Hypothalamus (tissue), 51 donors: Measurements from ENCODE around the gene TNIK.
"Not testable (repeated sequence)": the region's sequence is repeated elsewhere in the genome, so short reads cannot be mapped to it uniquely, and the experiment has no call there.

Experiments used
- DNase-seq, 51 donors: peaks; one replicate each; lab custom pipeline; 2025; lab: John Stamatoyannopoulos, UW

Gene TNIK

DNA sequence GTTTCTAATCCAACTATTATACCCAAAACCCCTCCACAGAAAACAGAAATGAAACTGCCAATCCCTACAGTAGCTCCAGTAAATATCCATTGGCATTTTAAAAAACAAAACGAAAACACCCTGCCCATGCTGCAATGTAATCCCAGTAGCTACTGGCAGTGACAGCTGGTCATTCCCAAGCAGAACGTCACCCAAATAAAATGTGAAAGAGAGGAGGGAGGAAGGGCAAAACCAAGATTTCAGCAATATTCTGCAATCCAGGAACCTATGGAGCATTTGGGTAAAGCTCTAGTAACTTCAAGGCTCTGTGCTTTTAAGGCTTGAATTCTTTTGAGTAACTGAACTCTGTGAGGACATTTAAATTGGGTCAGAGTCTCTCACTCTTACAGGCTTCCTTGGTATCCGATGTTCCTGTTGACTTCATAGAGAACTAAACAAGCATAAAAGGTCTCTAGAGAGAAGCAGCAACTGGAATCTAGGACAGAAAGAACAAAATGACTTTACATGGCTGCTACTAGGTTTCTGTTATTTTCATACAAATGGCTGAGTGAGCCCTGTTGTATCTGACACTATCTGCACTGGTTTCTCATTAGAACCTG is 136.2 kb downstream of the TNIK start:
- DNase-seq, result no peak

DNA sequence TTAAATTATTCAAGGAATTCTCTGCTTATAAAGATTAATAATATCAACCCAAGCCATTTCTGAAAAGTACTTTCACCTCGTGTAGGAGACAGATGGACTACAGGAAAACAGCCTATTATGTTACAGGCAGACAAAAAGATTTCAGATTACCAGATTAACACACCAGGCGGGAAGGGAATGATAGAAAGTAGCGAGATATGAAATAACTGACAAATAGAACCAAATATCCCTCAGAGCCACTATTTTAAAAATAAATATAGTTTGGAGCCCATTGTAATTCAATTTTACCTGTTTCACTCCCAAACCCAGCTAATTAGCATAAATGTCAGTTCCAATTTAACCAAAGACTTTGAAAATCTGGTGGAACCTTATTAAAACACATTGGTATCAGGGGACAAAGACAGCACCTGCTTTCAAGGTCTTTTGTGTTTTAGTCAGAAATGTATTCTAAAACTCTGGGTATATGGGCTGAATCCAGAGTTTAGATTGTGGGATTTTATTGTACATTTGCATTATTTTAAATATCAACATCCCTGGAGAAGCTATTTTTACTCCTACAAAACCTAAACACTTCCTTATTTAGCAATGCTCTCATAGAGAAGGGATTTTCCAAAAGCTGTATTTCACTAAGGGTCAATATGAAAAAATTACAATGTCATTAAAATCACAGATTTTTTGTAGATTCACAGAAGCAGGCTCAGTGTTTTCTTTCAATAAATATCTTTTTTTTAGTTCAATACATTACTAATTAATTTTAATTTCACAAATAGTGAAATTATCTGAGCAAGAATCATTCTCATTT is 138.4 kb downstream of the TNIK start:
- no peak for DNase-seq

DNA sequence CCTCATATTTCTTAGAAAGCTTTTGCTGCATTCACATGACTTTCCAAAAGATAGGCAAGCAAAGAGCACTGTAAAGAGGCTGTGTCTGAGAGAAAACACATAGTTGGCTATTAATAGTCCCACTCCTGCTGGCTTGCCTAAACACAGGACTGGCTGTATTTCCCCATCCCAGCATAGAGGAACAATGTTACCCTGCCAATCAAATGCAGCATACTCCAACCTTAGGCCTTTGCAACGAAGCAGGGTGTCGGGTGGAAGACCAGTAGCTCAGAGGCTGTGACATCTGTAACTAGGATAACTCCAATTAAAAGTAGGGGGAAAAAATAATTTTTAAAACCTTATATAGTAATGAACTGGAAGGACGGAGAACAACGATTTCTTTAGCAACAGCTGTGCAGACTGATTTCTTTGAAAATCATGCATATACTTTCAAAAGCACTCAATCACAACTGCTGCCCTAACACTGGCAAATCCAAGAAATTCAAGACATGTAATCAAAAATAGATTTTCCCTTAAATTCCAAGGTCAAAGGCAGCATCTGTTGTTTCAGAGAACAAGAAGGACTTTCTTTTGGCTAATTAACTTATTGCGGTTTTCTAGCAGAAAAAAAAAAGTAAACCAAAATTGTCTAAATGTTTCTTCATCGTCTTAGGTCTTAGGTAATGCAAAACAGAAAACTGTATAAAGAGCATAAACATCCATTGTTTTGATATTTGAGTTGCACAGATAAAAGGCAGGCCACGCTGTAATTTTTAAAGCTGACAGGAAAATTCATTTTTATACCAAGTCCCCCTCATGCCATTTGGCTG is 139.3 kb downstream of the TNIK start:
- DNase-seq, result peak in 4 of 51 donors; percentile 7 to 27 (median 24)

DNA sequence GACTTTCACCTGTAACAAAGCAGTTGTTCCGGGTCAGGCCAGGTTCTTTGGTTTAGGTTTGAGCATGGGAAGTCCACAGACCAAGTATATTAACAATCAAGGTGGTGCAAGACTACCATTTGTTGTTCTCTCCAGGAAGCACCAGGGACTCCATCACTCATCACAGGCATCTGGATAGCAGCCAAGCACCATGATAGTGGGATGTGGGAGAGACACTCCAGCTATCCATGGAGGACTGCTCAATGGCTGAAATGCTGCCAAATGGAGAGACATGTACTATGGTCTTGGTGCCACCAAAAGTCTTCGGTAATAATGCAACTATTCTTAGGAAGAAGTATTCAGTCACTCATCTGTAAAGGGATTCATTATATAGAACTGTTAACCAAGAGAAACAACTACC is 143.0 kb downstream of the TNIK start:
- DNase-seq, result peak in 4 of 51 donors; percentile 7 to 43 (median 14)

DNA sequence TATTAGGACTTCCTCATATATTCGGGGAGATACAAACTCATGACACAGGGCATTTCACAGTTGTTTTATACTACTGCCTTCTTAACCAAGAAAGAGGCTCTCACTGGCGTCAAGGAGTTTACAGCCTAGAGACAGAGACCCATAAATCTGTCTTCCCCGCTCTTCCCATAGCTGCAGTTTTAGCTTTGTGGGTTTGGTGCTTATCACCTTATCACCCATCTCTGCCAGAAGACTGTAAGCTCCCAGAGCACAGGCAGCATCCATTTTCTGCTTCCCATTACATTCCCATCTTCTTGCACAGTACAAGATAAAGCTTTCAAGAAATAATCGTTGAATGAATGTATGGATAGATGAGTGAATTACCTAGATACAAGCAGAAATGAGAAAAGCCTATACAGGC is 144.3 kb downstream of the TNIK start:
- no peak for DNase-seq

DNA sequence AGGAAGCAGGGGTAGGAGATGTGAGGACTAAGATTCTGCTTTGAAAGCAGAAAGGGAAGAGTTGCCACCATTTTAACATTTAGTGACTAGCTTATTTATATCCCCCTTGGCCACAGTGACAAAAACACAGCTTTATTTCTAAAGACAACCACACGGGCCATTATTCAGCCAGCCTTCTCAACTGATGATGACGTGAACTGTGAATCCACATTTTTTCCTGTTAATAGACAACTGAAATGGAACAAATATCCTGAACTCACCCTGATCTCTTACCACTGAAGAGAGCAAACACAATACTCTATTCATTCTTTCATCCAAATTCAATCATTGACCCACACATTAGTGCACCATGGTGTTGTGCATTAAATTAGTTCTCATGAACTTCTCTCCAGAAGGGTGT is 145.1 kb downstream of the TNIK start:
- DNase-seq, result no peak

DNA sequence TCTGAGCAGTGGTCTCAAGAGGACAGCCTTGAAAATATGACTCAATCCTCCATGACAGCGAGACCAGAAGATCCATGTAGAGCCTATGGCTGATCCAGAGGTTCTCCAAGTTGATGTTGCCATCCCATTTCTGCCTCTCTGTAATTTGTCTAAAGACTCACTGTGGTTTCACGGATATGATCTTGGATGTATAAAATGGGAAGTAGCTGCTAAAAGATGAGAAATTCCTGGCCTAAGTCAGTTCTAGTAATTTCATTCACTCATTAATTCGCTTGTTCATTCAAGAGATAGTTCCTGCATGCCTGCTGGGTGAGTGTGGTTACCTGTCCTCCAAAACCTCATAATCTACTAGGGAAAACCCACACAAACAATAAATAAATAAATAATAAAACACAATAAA is 145.9 kb downstream of the TNIK start:
- no peak for DNase-seq

DNA sequence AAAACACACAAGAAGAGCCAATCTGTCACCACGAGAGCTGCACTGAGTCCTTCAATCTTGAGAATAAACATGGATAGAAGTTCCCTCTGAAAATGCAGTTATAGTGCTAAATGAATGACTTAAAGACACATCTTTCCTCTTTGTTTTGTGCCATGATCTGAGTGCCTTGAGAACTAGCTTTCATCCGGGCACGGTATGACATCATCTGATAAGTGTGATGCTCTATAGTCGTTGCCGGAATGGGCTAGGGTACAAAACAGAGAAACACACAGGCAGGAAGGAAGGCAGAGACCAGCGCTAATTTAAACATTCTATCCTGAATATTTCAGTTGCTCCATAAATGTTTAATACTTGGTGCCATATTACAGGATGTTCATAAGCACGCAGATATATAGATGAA is 146.5 kb downstream of the TNIK start:
- DNase-seq, result no peak

DNA sequence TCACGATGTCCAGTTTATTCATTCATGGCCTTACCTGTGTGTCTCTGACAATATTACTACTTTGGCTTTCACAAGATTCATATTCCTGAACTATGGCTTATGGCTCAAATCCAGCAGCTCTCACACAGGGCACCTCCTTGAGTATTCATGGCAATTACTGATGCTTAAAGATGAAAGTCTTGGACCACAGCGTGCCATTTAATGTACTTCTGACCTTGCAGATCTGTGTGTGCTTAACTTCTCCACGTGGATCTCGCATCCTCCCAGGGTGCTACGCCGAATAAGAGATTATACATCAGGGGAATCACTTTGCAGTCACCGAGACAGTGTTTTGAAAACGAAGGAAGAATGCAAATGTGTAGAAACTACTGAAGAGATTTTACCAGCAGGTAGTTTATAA is 147.5 kb downstream of the TNIK start:
- DNase-seq, result no peak

DNA sequence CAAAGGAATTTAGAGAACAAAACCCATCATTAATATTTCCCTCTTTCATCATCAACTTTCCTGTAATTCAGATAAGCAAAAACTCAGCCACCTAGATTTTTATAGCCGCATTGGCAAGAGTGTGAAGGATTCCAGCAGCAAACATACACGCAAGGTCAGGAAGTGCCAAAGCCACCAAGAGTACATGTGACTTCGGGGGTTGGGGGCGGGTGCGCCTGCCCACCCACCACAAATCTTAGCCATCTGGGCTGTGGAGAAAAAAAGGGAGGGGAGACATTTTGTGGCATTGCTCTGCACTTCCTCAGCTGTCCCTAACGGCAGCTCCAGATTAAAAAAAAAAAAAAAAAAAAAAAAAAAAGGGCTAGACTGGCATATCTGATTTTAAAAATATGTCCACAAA is 148.4 kb downstream of the TNIK start:
- DNase-seq, result no peak

DNA sequence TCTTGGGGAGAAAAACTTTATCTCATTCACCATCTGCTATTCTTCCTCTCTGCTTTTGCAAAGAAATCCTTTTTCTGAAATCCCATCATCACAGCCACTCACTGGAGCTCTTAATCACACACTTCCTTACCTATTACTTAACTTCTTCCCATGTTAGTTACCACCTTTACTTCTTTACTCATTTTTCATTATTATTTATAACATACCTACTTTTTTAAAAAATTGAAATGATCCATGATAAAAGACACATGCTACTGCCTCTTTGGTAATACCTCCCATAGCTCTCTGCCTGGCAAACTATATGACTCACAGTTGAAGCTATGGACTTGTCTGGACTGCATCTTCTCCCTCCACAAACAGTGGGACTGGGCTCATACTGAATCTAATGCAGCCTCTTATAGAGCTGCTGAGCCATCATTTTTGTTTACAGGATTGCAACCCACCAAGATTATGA is 150.3 kb downstream of the TNIK start:
- no peak for DNase-seq

DNA sequence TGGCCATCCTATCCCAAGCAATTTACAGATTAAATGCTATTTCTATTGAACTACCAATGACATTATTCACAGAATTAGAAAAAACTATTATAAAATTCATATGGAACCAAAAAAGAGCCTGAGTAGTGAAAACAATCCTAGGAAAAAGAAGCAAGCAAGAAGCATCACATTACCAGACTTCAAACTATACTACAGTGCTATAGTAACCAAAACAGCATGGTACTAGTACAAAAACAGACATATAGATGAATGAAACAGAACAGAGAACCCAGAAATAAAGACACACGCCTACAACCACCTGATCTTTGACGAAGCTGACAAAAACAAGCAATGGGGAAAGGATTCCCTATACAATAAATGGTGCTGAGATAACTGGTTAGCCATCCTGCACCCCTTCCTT is 152.2 kb downstream of the TNIK start:
- no peak for DNase-seq

DNA sequence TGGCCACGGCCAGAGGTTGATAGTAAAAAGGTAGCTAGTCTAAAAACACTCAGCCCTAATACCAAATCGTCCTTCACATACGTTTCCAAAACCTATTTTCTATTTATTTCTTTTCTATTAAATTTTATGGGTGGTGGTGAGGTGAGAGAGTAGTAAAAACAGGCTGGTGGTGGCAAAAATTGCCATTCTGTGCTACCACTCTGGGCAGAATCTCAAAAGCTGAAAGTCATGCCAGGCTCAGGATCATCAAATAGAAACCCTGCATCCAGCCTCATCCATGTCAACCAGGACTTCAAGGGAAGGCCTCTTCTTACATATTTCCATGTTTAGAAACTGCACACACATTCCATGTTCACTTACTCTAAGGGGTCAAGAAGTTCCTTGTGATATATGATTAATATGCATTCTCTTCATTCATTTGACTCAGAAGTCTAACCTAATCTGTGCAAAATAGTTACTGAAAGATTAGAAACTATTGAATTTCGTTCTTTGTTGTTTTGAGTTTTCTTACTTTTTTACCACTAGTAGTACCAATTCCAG is 153.1 kb downstream of the TNIK start:
- no peak for DNase-seq

DNA sequence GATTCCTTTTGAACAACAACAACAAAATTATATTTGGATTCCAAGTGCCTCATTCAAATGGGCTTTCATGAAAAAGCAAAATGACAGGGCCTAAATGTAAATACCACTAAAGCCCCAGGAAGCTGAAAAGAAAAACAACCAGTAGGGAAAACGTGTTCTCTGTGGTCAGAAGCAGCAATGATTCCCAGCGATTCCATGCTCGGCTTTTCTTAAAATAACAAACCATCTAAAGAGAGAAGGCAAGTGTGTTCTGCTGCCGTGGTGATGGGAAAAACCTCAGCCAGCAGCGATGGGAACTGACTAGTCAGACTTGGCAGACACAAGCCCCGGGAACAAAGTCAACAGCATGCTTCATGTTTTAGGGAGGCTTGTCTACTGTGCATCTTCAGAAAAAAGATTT is 153.6 kb downstream of the TNIK start:
- DNase-seq, result peak in 39 of 51 donors; percentile 2 to 78 (median 57)

DNA sequence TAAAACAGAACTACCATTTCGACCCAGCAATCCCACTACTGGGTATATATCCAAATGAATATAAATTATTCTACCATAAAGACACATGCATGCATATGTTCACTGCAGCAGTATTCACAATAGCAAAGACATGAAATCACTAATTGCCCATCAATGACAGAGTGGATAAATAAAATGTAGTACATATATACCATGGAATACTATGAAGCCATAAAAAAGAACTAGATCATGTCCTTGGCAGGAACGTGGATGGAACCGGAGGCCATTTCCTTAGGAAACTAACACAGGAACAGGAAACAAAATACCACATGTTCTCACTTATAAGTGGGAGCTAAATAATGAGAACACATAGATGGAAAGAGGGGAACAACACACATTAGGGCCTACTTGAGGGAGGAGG is 154.4 kb downstream of the TNIK start:
- DNase-seq, result not testable (repeated sequence)

DNA sequence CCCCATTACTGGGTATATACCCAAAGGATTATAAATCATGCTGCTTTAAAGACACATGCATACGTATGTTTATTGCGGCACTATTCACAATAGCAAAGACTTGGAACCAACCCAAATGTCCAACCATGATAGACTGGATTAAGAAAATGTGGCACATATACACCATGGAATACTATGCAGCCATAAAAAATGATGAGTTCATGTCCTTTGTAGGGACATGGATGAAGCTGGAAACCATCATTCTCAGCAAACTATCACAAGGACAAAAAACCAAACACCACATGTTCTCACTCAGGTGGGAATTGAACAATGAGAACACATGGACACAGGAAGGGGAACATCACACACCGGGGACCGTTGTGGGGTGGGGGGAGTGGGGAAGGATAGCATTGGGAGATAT is 155.7 kb downstream of the TNIK start:
- not testable (repeated sequence) for DNase-seq

DNA sequence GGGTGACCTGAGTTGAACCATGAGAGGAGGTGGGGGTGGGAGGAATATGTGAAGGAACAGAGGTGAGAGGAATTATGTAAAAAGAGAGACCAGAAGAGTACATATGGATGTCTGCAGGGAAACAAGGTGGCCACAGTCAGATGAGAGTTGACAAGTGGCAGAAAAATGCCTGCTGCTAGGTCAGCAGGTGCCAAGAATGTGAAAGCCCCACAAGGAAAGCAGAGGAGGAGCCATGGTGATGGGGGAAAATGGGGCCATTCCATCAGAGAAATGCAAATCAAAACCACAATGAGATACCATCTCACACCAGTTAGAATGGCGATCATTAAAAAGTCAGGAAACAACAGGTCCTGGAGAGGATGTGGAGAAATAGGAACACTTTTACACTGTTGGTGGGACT is 156.2 kb downstream of the TNIK start:
- DNase-seq, result not testable (repeated sequence)

DNA sequence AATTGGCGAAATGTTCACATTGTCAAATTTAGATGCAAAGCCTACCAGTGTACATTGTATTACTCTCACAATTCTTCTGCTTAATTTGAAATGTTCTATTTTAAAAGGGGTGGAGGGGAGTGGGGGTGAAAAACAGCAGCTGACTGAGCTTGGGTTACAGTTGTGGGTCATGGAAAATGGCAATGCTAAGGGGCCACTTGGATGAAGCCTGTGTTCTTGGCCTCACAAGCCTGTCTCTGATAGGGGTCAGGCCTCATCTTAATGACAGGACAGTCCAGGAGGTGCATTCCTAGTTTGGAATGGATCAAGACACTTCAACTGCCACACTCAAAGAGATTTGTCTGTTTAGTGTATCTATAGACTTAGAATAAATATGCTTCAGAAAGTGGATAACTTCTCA is 158.2 kb downstream of the TNIK start:
- DNase-seq, result no peak

DNA sequence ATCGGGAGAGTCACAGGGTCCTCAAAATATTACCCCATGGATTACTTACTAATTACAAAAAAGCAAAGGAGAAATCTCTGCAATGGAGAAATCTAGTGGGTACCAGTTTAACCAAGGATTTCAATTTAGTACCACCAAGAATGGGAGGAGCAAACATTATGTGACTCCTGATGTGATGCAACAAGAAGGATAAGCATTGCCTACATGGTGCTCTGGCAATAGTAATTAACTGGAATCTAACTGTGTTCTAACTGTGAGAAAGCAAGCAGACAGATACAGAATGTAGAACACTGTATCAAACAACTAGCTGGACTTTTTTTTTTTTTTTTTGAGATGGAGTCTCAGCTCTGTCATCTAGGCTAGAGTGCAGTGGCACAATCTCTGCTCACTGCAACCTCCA is 159.2 kb downstream of the TNIK start:
- DNase-seq, result no peak

DNA sequence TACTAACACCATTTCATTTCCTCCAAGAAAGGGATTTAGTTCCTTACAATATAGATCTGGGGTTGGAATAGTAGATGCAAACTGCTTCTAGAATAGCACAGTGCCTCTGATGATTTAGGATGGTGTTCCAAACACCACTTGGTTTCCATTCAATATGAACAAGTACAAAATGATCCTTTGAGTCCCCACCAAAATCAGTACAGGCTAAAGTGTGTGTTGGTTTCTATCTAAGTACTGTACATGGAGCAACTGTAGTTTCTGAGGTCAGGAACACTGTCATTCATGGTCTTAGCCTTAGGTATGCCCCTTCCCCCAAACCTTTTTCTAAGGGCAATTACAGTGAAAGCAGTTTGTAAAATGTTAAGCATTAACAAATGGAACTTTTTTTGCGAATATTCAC is 162.3 kb downstream of the TNIK start:
- DNase-seq, result no peak

DNA sequence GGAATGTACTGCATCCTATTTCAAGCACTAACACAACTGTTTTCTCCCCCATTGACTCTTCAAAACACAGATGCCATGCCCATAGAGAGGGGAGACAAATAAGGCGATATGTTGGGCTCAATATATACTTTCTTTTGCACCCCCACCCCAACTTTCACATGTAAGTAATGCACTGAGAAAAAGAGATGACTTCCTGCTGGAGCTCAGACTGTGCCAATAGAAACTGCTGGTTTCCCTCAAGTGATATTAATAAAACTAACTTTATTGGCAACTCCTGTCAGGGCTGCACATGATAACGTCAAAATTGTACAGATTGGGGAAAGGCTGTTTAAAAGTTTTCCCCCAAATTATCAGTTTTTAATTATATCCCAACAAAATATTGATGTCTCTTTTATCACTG is 163.0 kb downstream of the TNIK start:
- DNase-seq, result no peak
